GM23248 (cell line): Measurements from ENCODE around the gene ARMH4. TPM values are rescaled to one million over a fixed set of nuclear protein-coding genes. Genes with fewer than 3 reads are reported as not detected.

Experiments
- DNase-seq: peaks from one replicate; pipeline ENCODE4 v3.0.0-alpha.2; 2015
- H2AFZ ChIP-seq: fragments of 200-600 bp; sonication (generic); 2 replicates; pipeline ENCODE4 v1.6.1; 2016; ENCODE audit warnings: antibody characterized with exemption
- H3F3A ChIP-seq: fragments of 200-600 bp; sonication (generic); 2 replicates; pipeline ENCODE4 v1.6.1; 2016; ENCODE audit warnings: mild to moderate bottlenecking, antibody characterized with exemption, mixed run types; ENCODE audit not compliant: insufficient read depth
- H3K27ac ChIP-seq: fragments of 200-600 bp; sonication (generic); 2 replicates; pipeline ENCODE4 v1.5.1; 2016; ENCODE audit warnings: mild to moderate bottlenecking
- H3K27me3 ChIP-seq: fragments of 200-600 bp; sonication (generic); replicated peaks from 2 replicates; pipeline ENCODE4 v1.6.1; 2016; ENCODE audit warnings: mild to moderate bottlenecking; ENCODE audit not compliant: insufficient read depth
- H3K36me3 ChIP-seq: fragments of 200-600 bp; sonication (generic); 2 replicates; pipeline ENCODE4 v1.6.1; 2016; ENCODE audit warnings: low read depth, mild to moderate bottlenecking
- H3K4me1 ChIP-seq: fragments of 200-600 bp; sonication (generic); 2 replicates; pipeline ENCODE4 v1.6.1; 2016; ENCODE audit warnings: mild to moderate bottlenecking; ENCODE audit not compliant: insufficient read depth
- H3K4me2 ChIP-seq: fragments of 200-600 bp; sonication (generic); one replicate; pipeline ENCODE4 v1.6.1; 2016; ENCODE audit warnings: mild to moderate bottlenecking; ENCODE audit not compliant: unreplicated experiment
- H3K4me3 ChIP-seq: fragments of 200-600 bp; sonication (generic); 2 replicates; pipeline ENCODE4 v1.5.1; 2016; ENCODE audit warnings: mild to moderate bottlenecking
- H3K79me2 ChIP-seq: fragments of 200-600 bp; sonication (generic); 2 replicates; pipeline ENCODE4 v1.6.1; 2016; ENCODE audit warnings: mild to moderate bottlenecking; ENCODE audit not compliant: insufficient read depth
- H3K9ac ChIP-seq: fragments of 200-600 bp; sonication (generic); 2 replicates; pipeline ENCODE4 v1.6.1; 2016; ENCODE audit warnings: mild to moderate bottlenecking
- H3K9me2 ChIP-seq: fragments of 200-600 bp; sonication (generic); 2 replicates; pipeline ENCODE4 v1.6.1; 2016; ENCODE audit warnings: mixed run types, mild to moderate bottlenecking, moderate library complexity; ENCODE audit not compliant: insufficient read depth
- H3K9me3 ChIP-seq: fragments of 200-600 bp; sonication (generic); one replicate; pipeline ENCODE4 v1.6.1; 2017; ENCODE audit warnings: low read depth
- H4K20me1 ChIP-seq: fragments of 200-600 bp; sonication (generic); 2 replicates; pipeline ENCODE4 v1.6.0; 2016; ENCODE audit not compliant: insufficient read depth
- EZH2 ChIP-seq: fragments of 200-600 bp; sonication (generic); IDR thresholded peaks from 2 replicates; pipeline ENCODE4 v1.6.1; 2018; ENCODE audit warnings: antibody characterized with exemption, mild to moderate bottlenecking; ENCODE audit not compliant: insufficient read depth, poor library complexity, severe bottlenecking
- EZH2phosphoT487 ChIP-seq: fragments of 200-600 bp; sonication (generic); IDR thresholded peaks from 2 replicates; pipeline ENCODE4 v1.6.1; 2018; ENCODE audit warnings: antibody characterized with exemption, moderate library complexity, mild to moderate bottlenecking, low read depth; ENCODE audit not compliant: insufficient read depth
- WGBS, 2 experiments: methylation state at CpG; one replicate each; pipeline ENCODE4 v1.1.6; 2015 to 2017; ENCODE audit warnings: low lambda C conversion rate in 2 of 2, low coverage in 1 of 2; ENCODE audit errors: missing lambda C conversion rate in 2 of 2; 5-methylcytosine and 5-hydroxymethylcytosine counted together
- in situ Hi-C: fragments of 300-500 bp; cut with MboI; formaldehyde crosslinking; loops from 2 replicates; pipeline ENCODE4 v1.15.0; 2020
- polyA plus RNA-seq: library from polyadenylated mRNA; unstranded; fragments of >200 nt; fragmentation: Nextera tagmentation; extraction: Ambion mirVana; gene quantifications from 2 replicates; pipeline ENCODE4 v1.2.1, GENCODE V29; 2016
- total RNA-seq: library from RNA; depleted of rRNA; stranded (reverse); fragments of >200 nt; shearing (Covaris generic); gene quantifications from 2 replicates; pipeline ENCODE4 v1.2.3, GENCODE V29; 2014

ARMH4 gene
- total and polyA plus RNA-seq, 2 experiments from 2014 or later: 2.9 to 8.7 TPM

GRCh38 chr14:58082491-58083098 lies 69.4 kb downstream of the ARMH4 start:
- H3K27me3 ChIP-seq: no peaks in the 10 kb centered on the region
- peak overlapping the region; percentile 32; the same call in 1 of the 2 replicates for H3K9ac ChIP-seq
- TF ChIP-seq EZH2 (no peak), EZH2phosphoT487 (no peak)
- H2AFZ ChIP-seq: peak overlapping the region; percentile 49
- no peaks in the 10 kb centered on the region for H3K9me3 ChIP-seq
- peaks cover 35% of the 10 kb centered on the region for H3F3A ChIP-seq
- H3K36me3 ChIP-seq: no peaks in the 10 kb centered on the region
- H3K79me2 ChIP-seq: no peaks in the 10 kb centered on the region
- 0 to 4% methylated on average over 1 of the region's 1 CpG for WGBS, 2 experiments
- peaks cover 37% of the 10 kb centered on the region for H3K4me1 ChIP-seq
- peak overlapping the region; percentile 9; the same call in 1 of the 2 replicates for H3K4me3 ChIP-seq
- peak overlapping the region; percentile 76 for H3K4me2 ChIP-seq
- in situ Hi-C loops: no loop called here
- peak; percentile 90 for DNase-seq
- H3K9me2 ChIP-seq: no peaks in the 10 kb centered on the region
- peak overlapping the region; percentile 80 for H3K27ac ChIP-seq
- H4K20me1 ChIP-seq: no peaks in the 10 kb centered on the region

GRCh38 chr14:58082011-58082410 lies 70.0 kb downstream of the ARMH4 start:
- Histone ChIP-seq H3K4me1 (peaks cover 43% of the 10 kb centered on the region), H3K4me3 (peak overlapping the region; percentile 9; the same call in 1 of the 2 replicates), H2AFZ (peak overlapping the region; percentile 49), H3K27me3 (no peaks in the 10 kb centered on the region), H3K9ac (peak overlapping the region; percentile 32; the same call in 1 of the 2 replicates), H3K9me3 (no peaks in the 10 kb centered on the region), H3F3A (peaks cover 41% of the 10 kb centered on the region), H3K36me3 (no peaks in the 10 kb centered on the region), H3K4me2 (peak overlapping the region; percentile 76), H3K27ac (peak overlapping the region; percentile 80), H3K79me2 (no peaks in the 10 kb centered on the region), H3K9me2 (no peaks in the 10 kb centered on the region), H4K20me1 (no peaks in the 10 kb centered on the region)
- peak; percentile 48 for DNase-seq
- WGBS, 2 experiments: 28 to 40% methylated on average over 2 of the region's 2 CpGs
- in situ Hi-C loops: no loop called here
- TF ChIP-seq EZH2phosphoT487 (no peak), EZH2 (no peak)

- Histone ChIP-seq H3K36me3 (no peaks in the 10 kb centered on the region), H3K4me1 (peaks cover 48% of the 10 kb centered on the region), H3K4me3 (peak overlapping the region; percentile 31; the same call in 1 of the 2 replicates), H3K4me2 (peak overlapping the region; percentile 52), H4K20me1 (no peaks in the 10 kb centered on the region), H2AFZ (no peak overlapping the region), H3K79me2 (no peaks in the 10 kb centered on the region), H3F3A (peaks cover 42% of the 10 kb centered on the region), H3K27me3 (no peaks in the 10 kb centered on the region), H3K9me3 (no peaks in the 10 kb centered on the region), H3K9ac (peak overlapping the region; percentile 44; the same call in 1 of the 2 replicates), H3K9me2 (no peaks in the 10 kb centered on the region), H3K27ac (peak overlapping the region; percentile 62)
- peak; percentile 55 for DNase-seq
- in situ Hi-C loops: no loop called here
- TF ChIP-seq EZH2phosphoT487 (no peak), EZH2 (no peak)
Observed at GRCh38 chr14:58078471-58078870, 73.5 kb downstream of the ARMH4 start.

- in situ Hi-C loops: no loop called here
Observed at GRCh38 chr14:58078068-58078467, 73.9 kb downstream of the ARMH4 start.

More at GRCh38 chr14:58078068-58078467, 73.9 kb downstream of the ARMH4 start:
- H3K9me3 ChIP-seq: no peaks in the 10 kb centered on the region
- H4K20me1 ChIP-seq: no peaks in the 10 kb centered on the region
- H3K27me3 ChIP-seq: no peaks in the 10 kb centered on the region
- H3K4me2 ChIP-seq: peak overlapping the region; percentile 52
- H3K9me2 ChIP-seq: no peaks in the 10 kb centered on the region
- no peaks in the 10 kb centered on the region for H3K36me3 ChIP-seq
- H3F3A ChIP-seq: peaks cover 42% of the 10 kb centered on the region
- TF ChIP-seq EZH2phosphoT487: no peak
- TF ChIP-seq EZH2: no peak
- peaks cover 46% of the 10 kb centered on the region for H3K4me1 ChIP-seq
- H3K27ac ChIP-seq: peak overlapping the region; percentile 62
- no peaks in the 10 kb centered on the region for H3K79me2 ChIP-seq
- peak; percentile 79 for DNase-seq
- peak overlapping the region; percentile 44 for H3K9ac ChIP-seq
- H2AFZ ChIP-seq: peak overlapping the region; percentile 0; the same call in 1 of the 2 replicates
- peak overlapping the region; percentile 31 for H3K4me3 ChIP-seq
